OCI-LY7 (cell line): ENCODE data around the gene RARG. TPM values are rescaled to one million over a fixed set of nuclear protein-coding genes. Genes with fewer than 3 reads are reported as not detected.

Experiments
- BruUV-seq: library from RNA; stranded (reverse); fragments of 400-500 nt; replicated peaks from 2 replicates; lab custom pipeline; 2021; lab: Mats Ljungman, UMichigan
- CTCF ChIA-PET: fragments of 300-600 bp; sonication (Branson Sonifier 250); formaldehyde crosslinking; loops from one replicate; lab custom pipeline; 2022; ENCODE audit warnings: antibody characterized with exemption; ENCODE audit not compliant: unreplicated experiment; lab: Charles Lee
- POLR2A ChIA-PET: fragments of 300-600 bp; sonication (Branson Sonifier 250); formaldehyde crosslinking; loops from one replicate; lab custom pipeline; 2022; ENCODE audit warnings: antibody characterized with exemption; lab: Charles Lee
- DNase-seq: peaks from one replicate; pipeline ENCODE4 v3.0.0-alpha.2; 2015; ENCODE audit warnings: low spot score
- H2AFZ ChIP-seq: fragments of 200-600 bp; sonication (generic), shearing (Covaris generic); 2 replicates; pipeline ENCODE4 v1.6.1; 2014; ENCODE audit warnings: mild to moderate bottlenecking, antibody characterized with exemption, low read length, moderate library complexity
- H3K27ac ChIP-seq: fragments of 200-600 bp; sonication (generic); 2 replicates; pipeline ENCODE4 v1.5.1; 2014; ENCODE audit warnings: mixed run types, low read depth, mild to moderate bottlenecking, moderate library complexity, low read length, inconsistent platforms; ENCODE audit not compliant: poor library complexity, severe bottlenecking
- H3K36me3 ChIP-seq: fragments of 200-600 bp; sonication (generic); 2 replicates; pipeline ENCODE4 v1.6.1; 2014; ENCODE audit warnings: mild to moderate bottlenecking, antibody characterized with exemption, low read length, moderate library complexity, mixed read lengths; ENCODE audit not compliant: insufficient read depth
- H3K4me1 ChIP-seq: fragments of 200-600 bp; sonication (generic); 2 replicates; pipeline ENCODE4 v1.5.1; 2014; ENCODE audit warnings: mild to moderate bottlenecking, low read length; ENCODE audit not compliant: insufficient read depth, poor library complexity, severe bottlenecking
- H3K4me2 ChIP-seq: fragments of 200-600 bp; sonication (generic); 2 replicates; pipeline ENCODE4 v1.6.1; 2014; ENCODE audit warnings: mild to moderate bottlenecking, low read length
- H3K4me3 ChIP-seq: fragments of 200-600 bp; sonication (generic); 2 replicates; pipeline ENCODE4 v1.5.1; 2014; ENCODE audit warnings: mild to moderate bottlenecking, low read depth, low read length; ENCODE audit not compliant: poor library complexity, severe bottlenecking
- H3K79me2 ChIP-seq: fragments of 200-600 bp; sonication (generic); 2 replicates; pipeline ENCODE4 v1.6.1; 2016; ENCODE audit warnings: low read depth, mild to moderate bottlenecking, low read length, moderate library complexity, mixed read lengths; ENCODE audit not compliant: insufficient read depth
- H3K9me2 ChIP-seq: fragments of 200-600 bp; sonication (generic); 2 replicates; pipeline ENCODE4 v1.6.1; 2016; ENCODE audit warnings: mild to moderate bottlenecking, low read length, mixed read lengths; ENCODE audit not compliant: insufficient read depth
- H3K9me3 ChIP-seq: fragments of 200-600 bp; sonication (generic); 2 replicates; pipeline ENCODE4 v1.6.1; 2014; ENCODE audit warnings: mild to moderate bottlenecking, mixed run types, low read length, mixed read lengths
- H4K20me1 ChIP-seq: fragments of 200-600 bp; sonication (generic); 2 replicates; pipeline ENCODE4 v1.6.1; 2014; ENCODE audit warnings: mild to moderate bottlenecking, antibody characterized with exemption, low read length, moderate library complexity, mixed read lengths; ENCODE audit not compliant: insufficient read depth
- EZH2phosphoT487 ChIP-seq: fragments of 200-600 bp; sonication (generic); IDR thresholded peaks from 2 replicates; pipeline ENCODE4 v1.6.1; 2018; ENCODE audit warnings: low read depth, borderline replicate concordance, mild to moderate bottlenecking, mixed run types, antibody characterized with exemption, low read length, moderate library complexity, mixed read lengths
- intact Hi-C: fragments of 100-400 bp; cut with micrococcal nuclease; formaldehyde crosslinking; loops from one replicate; pipeline ENCODE4 v1.10.0; 2022; ENCODE audit not compliant: unreplicated experiment
- total RNA-seq, 2 experiments: library from RNA; depleted of rRNA in 1 of 2; stranded (reverse); fragments of >200 nt in 1 of 2; shearing (Covaris generic) in 1 of 2; gene quantifications; 2 replicates each; pipeline ENCODE4 v1.2.3, GENCODE V29; 2014 to 2022
- TF ChIP-seq, protein P1 (sequence below): fragments of 200-600 bp; sonication (generic); conservative IDR thresholded peaks from 2 replicates; pipeline ENCODE4 v1.5.1; 2014; ENCODE audit warnings: mild to moderate bottlenecking, antibody characterized with exemption, low read length, moderate library complexity, mixed read lengths

RARG gene
- total RNA-seq, 2 experiments from 2014 or later: 7.0 to 8.4 TPM

- CTCF ChIA-PET: no interaction called here
- TF ChIP-seq, protein P1, sequence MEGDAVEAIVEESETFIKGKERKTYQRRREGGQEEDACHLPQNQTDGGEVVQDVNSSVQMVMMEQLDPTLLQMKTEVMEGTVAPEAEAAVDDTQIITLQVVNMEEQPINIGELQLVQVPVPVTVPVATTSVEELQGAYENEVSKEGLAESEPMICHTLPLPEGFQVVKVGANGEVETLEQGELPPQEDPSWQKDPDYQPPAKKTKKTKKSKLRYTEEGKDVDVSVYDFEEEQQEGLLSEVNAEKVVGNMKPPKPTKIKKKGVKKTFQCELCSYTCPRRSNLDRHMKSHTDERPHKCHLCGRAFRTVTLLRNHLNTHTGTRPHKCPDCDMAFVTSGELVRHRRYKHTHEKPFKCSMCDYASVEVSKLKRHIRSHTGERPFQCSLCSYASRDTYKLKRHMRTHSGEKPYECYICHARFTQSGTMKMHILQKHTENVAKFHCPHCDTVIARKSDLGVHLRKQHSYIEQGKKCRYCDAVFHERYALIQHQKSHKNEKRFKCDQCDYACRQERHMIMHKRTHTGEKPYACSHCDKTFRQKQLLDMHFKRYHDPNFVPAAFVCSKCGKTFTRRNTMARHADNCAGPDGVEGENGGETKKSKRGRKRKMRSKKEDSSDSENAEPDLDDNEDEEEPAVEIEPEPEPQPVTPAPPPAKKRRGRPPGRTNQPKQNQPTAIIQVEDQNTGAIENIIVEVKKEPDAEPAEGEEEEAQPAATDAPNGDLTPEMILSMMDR: no peak
- no peak for TF ChIP-seq EZH2phosphoT487
- H3K36me3 ChIP-seq: no peaks in the 10 kb centered on the region
- H2AFZ ChIP-seq: no peak overlapping the region
- POLR2A ChIA-PET: no interaction called here
- H4K20me1 ChIP-seq: no peaks in the 10 kb centered on the region
- no TSS peak for BruUV-seq
- H3K27ac ChIP-seq: no peak overlapping the region
- H3K4me2 ChIP-seq: no peak overlapping the region
- peaks cover 11% of the 10 kb centered on the region for H3K4me1 ChIP-seq
- H3K4me3 ChIP-seq: no peak overlapping the region
- H3K9me2 ChIP-seq: no peaks in the 10 kb centered on the region
- no peaks in the 10 kb centered on the region for H3K79me2 ChIP-seq
- DNase-seq: no peak
- H3K9me3 ChIP-seq: no peaks in the 10 kb centered on the region
- intact Hi-C loops: no loop called here
Observed at GRCh38 chr12:53239643-53240258, 7.7 kb upstream of the RARG start.

- Histone ChIP-seq H4K20me1 (no peaks in the 10 kb centered on the region), H3K27ac (no peak overlapping the region), H3K4me2 (no peak overlapping the region), H3K79me2 (no peaks in the 10 kb centered on the region), H2AFZ (no peak overlapping the region), H3K9me3 (no peaks in the 10 kb centered on the region), H3K36me3 (no peaks in the 10 kb centered on the region), H3K9me2 (no peaks in the 10 kb centered on the region), H3K4me1 (peaks cover 11% of the 10 kb centered on the region), H3K4me3 (no peak overlapping the region)
- ChIA-PET CTCF (interaction anchor here (2.3 kb wide), 1 partner anchor 31 kb away, joined by 8 read pairs; the partner anchor contains the start of gene ESPL1), POLR2A (interaction anchor here (1.3 to 1.9 kb wide), 2 partner anchors 20 to 31 kb away, joined by 3 to 6 read pairs; partner anchors contain the start of gene ESPL1)
- no TSS peak for BruUV-seq
- intact Hi-C loops: no loop called here
- no peak for DNase-seq
- no peak for TF ChIP-seq EZH2phosphoT487
- TF ChIP-seq, protein P1: no peak
Observed at GRCh38 chr12:53236443-53237111, 4.6 kb upstream of the RARG start.
